GM19099 (cell line): ENCODE measurements around the gene SCAF4.

Experiments used
- POLR2A ChIP-seq: IDR thresholded peaks from 3 replicates; pipeline ENCODE4 v1.6.1; 2011; ENCODE audit warnings: low read depth; ENCODE audit not compliant: insufficient read length; ENCODE audit errors: extremely low read depth

Gene SCAF4

GRCh38 chr21:31700040-31700439 lies 31.9 kb downstream of the SCAF4 start:
- TF ChIP-seq POLR2A = no peak

DNA sequence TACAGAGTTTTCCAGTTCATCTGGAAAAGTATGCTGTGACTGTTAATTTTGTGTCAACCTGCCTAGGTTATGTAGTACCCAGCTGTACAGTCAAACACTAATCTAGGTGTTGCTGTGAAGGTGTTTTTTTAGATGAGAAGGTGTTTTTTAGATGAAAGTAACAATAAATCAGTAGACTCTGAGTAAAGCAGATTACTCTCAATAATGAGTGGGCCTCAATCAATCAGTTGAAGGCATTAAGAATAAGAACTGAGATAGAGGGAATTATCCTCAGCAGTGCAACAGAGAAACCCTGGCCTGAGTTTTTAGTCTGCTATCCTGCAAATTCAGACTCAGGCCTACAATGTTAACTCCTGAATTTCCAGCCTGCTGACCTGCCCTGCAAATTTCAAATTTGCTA lies 33.5 kb downstream of the SCAF4 start:
- TF ChIP-seq POLR2A = no peak

GRCh38 chr21:31696424-31696823 lies 35.5 kb downstream of the SCAF4 start:
- no peak for TF ChIP-seq POLR2A

- no peak for TF ChIP-seq POLR2A
Observed at GRCh38 chr21:31693222-31693621, 38.7 kb downstream of the SCAF4 start.

DNA sequence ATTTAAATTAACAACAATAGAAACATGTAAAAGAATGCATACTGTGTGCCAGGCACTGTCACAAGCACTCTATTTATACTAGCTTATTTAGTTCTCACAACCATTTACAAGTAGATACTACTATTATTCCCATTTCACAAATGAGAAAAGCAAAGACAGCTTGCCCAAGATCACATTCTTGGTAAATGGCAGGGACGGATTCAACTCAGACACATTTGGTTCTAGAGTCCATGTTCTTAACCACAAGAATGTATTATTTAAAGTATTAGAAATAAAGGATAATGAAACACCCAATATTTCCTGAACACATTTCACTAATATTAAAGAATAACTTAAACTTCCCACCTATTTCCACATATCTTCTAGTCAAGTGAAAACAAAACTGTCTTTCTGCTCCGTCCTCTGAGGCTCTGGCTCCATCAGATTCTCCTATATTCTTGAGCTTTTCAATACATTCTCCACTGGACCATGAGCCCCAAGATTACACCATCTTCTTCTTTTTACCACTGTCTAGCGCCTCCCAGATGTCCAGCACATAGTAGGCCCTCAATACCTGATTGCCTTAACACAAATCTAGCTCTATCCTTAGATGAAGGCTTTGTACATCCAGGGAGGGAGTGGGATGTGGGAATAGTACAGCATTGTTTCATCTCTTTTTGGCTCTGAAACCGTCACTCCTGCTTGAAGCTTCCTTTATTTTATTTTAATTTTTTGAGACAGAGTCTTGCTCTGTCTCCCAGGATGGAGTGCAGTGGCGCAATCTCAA lies 43.1 kb downstream of the SCAF4 start:
- no peak for TF ChIP-seq POLR2A

DNA sequence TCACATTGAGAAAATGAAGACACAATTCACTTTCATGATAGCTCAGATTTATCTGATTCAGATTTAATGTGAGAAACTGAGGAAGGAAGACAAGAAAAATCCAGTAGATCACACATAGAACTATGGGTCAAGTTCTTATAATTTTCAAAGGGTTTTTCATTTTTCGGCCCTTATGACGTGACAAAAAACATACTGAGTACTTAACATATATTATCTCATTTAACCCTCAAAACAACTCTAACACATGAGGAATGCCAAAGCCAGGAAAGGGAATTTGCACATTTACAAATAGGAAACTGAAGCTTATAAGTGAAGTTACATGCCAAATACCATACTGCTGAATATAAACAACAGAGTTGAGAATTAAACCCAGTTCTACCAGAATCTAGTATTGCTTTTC lies 44.8 kb downstream of the SCAF4 start:
- TF ChIP-seq POLR2A = no peak

DNA sequence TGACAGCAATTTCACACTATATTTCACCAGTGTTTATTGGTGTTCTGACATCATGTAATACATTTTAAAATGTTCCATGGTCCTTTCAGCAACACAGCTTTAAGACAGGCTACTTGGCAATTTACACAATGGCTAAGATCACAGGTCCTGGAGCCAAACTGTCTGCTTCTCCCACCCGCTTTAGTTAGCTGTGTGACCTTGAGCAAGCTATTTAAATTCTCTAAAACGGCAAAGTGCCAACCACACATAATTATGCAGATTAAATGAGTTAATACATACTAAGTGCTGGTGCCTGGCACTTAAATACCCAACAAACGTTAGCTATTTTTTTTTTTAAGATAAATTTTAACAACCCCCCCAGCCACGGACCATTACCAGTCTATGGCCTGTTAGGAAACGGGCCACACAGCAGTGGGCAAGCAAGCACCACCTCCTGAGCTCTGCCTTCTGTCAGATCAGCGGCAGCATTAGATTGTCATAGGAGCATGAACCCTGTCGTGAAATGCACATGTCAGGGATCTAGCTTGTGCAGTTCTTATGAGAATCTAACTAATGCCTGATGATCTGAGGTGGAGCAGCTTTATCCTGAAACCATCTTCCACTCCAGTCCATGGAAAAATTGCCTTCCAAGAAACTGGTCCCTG lies 45.5 kb downstream of the SCAF4 start:
- no peak for TF ChIP-seq POLR2A

DNA sequence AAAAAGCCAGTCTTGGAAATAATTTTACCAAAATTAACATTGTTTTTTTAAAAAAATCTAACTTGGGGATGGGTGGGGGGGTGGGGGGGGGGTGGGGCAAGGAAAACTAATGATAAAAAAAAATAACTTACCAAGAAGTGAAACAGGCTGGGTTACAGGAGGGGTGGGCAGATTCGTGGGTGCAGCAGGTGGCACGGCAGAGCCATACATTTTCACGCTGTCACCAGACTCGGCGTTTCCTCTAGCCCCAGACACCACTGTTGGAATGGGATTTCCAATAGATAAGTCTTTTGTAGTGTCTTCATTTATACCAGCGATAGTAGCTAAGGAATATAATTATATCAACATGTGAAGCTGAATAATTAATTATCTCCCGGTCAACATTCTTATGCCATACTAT lies 47.0 kb downstream of the SCAF4 start:
- TF ChIP-seq POLR2A = no peak

- TF ChIP-seq POLR2A = no peak
Observed at GRCh38 chr21:31683029-31683428, 48.9 kb downstream of the SCAF4 start.

DNA sequence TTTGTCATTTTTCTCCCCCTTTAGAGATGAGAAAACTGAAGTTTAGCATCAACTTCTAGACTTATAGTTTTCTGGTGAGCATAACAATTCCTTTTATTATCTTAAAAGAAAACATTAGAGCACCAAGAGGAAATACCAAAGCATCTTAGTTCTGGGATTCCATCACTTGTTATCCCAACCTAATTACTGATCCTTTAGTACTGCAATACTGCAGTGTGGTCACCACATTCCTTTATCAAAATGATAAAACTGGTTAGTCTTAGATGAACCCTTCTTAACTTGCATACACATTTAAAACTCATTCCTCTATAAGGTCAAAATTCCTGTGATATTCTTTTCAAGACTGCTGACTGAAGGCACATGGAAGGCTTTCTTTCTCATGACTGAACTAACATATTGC lies 49.3 kb downstream of the SCAF4 start:
- TF ChIP-seq POLR2A = no peak

DNA sequence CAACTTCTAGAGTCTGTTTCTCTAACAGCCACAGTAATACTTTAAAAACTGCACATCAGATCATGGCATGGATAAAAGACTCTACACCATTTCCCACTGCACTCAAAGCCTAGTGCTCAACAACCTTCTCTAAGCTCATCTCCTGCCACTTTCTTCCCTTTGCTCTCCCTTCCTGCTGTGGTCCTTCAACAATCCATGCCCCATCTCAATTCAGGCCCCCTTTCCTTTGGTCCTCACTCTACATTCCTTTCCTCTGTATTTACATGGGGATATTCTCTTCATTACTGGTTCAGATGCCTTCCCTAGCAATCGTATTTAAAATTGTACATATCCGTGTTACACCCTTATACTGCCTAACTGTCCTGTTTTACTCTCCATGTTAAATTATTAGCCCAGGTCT lies 53.4 kb downstream of the SCAF4 start:
- no peak for TF ChIP-seq POLR2A

DNA sequence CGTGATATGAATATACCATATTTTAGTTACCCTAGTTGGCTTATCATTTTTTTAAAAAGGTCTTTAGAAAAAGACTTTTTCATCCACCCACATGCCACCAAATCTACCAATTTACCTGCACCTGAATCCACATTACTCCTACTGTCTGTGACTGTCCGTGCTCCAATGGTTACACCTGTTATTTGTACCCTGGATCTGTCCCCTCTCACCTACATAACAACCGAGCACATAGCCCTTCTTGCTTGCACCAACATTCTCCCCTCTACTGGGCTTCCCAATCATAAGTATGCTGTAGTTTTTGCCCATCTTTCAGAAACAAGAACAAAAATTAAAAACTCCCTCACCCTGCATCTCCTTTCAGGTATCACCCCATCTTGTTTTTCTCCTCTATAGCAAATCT lies 54.9 kb downstream of the SCAF4 start:
- TF ChIP-seq POLR2A = no peak

DNA sequence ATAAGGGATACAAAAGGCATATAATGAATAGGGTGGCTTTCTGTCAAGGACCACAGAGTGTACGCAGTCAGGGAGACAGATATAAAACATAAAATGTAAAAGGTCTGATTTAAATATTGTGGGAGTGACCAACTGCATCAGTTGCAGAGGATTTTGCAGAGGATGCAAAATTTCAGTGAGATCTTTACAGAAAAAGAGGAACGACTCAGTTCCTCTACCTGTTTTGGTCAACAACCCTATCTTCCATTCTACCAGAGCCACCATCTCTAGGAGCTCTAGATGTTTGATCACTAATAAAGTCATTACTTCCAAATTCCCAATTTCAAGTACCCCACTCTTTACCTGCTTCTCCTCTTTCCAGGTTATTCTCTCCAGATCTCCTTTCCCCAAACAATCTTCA lies 56.0 kb downstream of the SCAF4 start:
- TF ChIP-seq POLR2A = no peak

GRCh38 chr21:31675318-31675717 lies 56.6 kb downstream of the SCAF4 start:
- no peak for TF ChIP-seq POLR2A

DNA sequence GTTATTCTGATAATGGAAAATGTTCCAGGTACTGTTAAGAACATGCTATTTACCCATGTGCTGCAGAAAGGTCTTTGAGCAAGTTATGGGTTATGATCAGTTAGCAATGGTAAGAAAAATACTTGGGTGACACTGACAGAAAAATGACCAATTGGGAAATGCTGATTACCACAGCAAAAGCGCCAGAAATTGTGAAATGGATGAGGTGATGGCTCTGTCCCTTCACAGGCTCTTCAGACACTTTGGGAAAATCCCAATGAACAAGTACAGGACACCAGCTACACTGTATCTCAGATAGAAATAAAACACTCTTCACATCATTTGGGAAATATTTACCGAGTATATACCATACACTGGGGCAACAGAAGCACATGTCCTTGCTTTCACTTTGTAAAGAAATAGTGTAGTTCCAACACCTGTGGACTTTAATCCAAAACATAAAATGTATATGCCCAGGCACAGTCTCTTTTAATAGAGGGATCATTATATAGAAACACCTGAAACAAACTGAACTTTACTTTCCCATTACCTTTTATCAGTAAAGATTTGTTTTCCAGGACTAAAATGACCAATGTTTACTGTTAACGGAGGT lies 58.5 kb downstream of the SCAF4 start:
- TF ChIP-seq POLR2A = no peak

- no peak for TF ChIP-seq POLR2A
Observed at GRCh38 chr21:31671931-31672330, 60.0 kb downstream of the SCAF4 start.
